Endothelial cell of umbilical vein (primary cell): ENCODE results near the gene SYNE1. TPM values are rescaled to one million over a fixed set of nuclear protein-coding genes. Genes with fewer than 3 reads are reported as not detected.

Experiments used
- BruUV-seq: library from RNA; stranded (reverse); fragments of 400-500 nt; replicated peaks from 2 replicates; lab custom pipeline; 2021; lab: Mats Ljungman, UMichigan
- CTCF ChIA-PET: fragments of 300-600, 350-600 bp; sonication (Branson Sonifier 250); formaldehyde crosslinking; loops from one replicate; lab custom pipeline; 2021; ENCODE audit warnings: antibody characterized with exemption, inconsistent platforms; lab: Charles Lee
- POLR2A ChIA-PET: fragments of 300-600, 350-600 bp; sonication (Branson Sonifier 250); formaldehyde crosslinking; loops from one replicate; lab custom pipeline; 2021; ENCODE audit warnings: antibody characterized with exemption, inconsistent platforms; lab: Charles Lee
- DNase-seq: peaks from one replicate; pipeline ENCODE4 v3.0.0-alpha.2; 2011; ENCODE audit warnings: low read depth, low spot score
- FAIRE-seq: peaks from 2 replicates; lab custom pipeline; 2011; peaks lifted over from hg19 to GRCh38; lab: Jason Lieb, UNC
- H2AFZ ChIP-seq: 2 replicates; pipeline ENCODE4 v1.6.0; 2012; ENCODE audit warnings: low read depth, low read length, control low read depth, inconsistent platforms
- H3K27ac ChIP-seq: 2 replicates; pipeline ENCODE4 v1.5.1; 2011; ENCODE audit warnings: low read depth, mild to moderate bottlenecking, control low read depth, low read length, moderate library complexity; ENCODE audit not compliant: insufficient read depth
- H3K27me3 ChIP-seq, 2 experiments: 2 replicates each; pipeline versions ENCODE4 v1.6.0 to v1.6.1; 2011; ENCODE audit warnings: low read length in 2 of 2, mixed read lengths in 1 of 2; ENCODE audit not compliant: control insufficient read depth in 2 of 2, insufficient read depth in 2 of 2
- H3K36me3 ChIP-seq, 2 experiments: 2 replicates in 1 of 2; 3 replicates in 1 of 2; pipeline ENCODE4 v1.5.1; 2011; ENCODE audit warnings: low read length in 2 of 2, mild to moderate bottlenecking in 1 of 2, moderate library complexity in 1 of 2; ENCODE audit not compliant: control insufficient read depth in 2 of 2, insufficient read depth in 2 of 2; ENCODE audit errors: extremely low read depth in 1 of 2
- H3K4me1 ChIP-seq: 3 replicates; pipeline ENCODE4 v1.5.1; 2011; ENCODE audit warnings: mild to moderate bottlenecking, low read length; ENCODE audit not compliant: control insufficient read depth, insufficient read depth; ENCODE audit errors: extremely low read depth
- H3K4me2 ChIP-seq: 2 replicates; pipeline ENCODE4 v1.6.1; 2011; ENCODE audit warnings: low read length, control low read depth, mixed read lengths; ENCODE audit not compliant: insufficient read depth
- H3K4me3 ChIP-seq, 3 experiments: fragments of 200-600 bp in 1 of 3; sonication (generic), shearing (Covaris generic) in 1 of 3; replicated peaks in 1 of 3; 2 replicates each; pipeline ENCODE4 v1.5.1; 2011 to 2016; ENCODE audit warnings: control low read depth in 3 of 3, low read length in 3 of 3, mild to moderate bottlenecking in 2 of 3, inconsistent platforms in 1 of 3, low read depth in 1 of 3, moderate library complexity in 1 of 3; ENCODE audit not compliant: insufficient read depth in 1 of 3
- H3K79me2 ChIP-seq: 2 replicates; pipeline ENCODE4 v1.6.0; 2012; ENCODE audit warnings: low read length, inconsistent platforms; ENCODE audit not compliant: control insufficient read depth, insufficient read depth
- H3K9ac ChIP-seq: replicated peaks from 2 replicates; pipeline ENCODE3; 2011; ENCODE audit warnings: low read length, control low read depth; ENCODE audit not compliant: insufficient read depth; ENCODE audit errors: extremely low read depth
- H3K9me1 ChIP-seq: replicated peaks from 3 replicates; pipeline ENCODE4 v1.6.0; 2011; ENCODE audit warnings: mild to moderate bottlenecking, low read length; ENCODE audit not compliant: control insufficient read depth, insufficient read depth; ENCODE audit errors: extremely low read depth
- H3K9me3 ChIP-seq: replicated peaks from 2 replicates; pipeline ENCODE4 v1.5.1; 2012; ENCODE audit warnings: low read length, inconsistent platforms; ENCODE audit not compliant: control insufficient read depth, insufficient read depth
- H4K20me1 ChIP-seq: replicated peaks from 2 replicates; pipeline ENCODE3; 2011; ENCODE audit warnings: mild to moderate bottlenecking, low read length; ENCODE audit not compliant: control insufficient read depth, insufficient read depth; ENCODE audit errors: extremely low read depth
- CTCF ChIP-seq, 2 donors: IDR thresholded peaks; 1 replicate in 1 of 2; 2 replicates in 1 of 2; pipeline ENCODE4 v1.5.1; 2011; ENCODE audit warnings: low read length in 2 of 2, mild to moderate bottlenecking in 2 of 2, moderate library complexity in 2 of 2, control low read depth in 1 of 2, inconsistent platforms in 1 of 2, low read depth in 1 of 2; ENCODE audit not compliant: insufficient read depth in 1 of 2; ENCODE audit errors: extremely low read depth in 1 of 2
- EZH2 ChIP-seq: IDR thresholded peaks from 2 replicates; pipeline ENCODE4 v1.6.1; 2012; ENCODE audit warnings: borderline replicate concordance, low read depth, mild to moderate bottlenecking, moderate library complexity, low read length, inconsistent platforms; ENCODE audit not compliant: severe bottlenecking
- FOS ChIP-seq: IDR thresholded peaks from 2 replicates; pipeline ENCODE4 v1.6.1; 2011; ENCODE audit warnings: mild to moderate bottlenecking, low read length, moderate library complexity, borderline replicate concordance; ENCODE audit not compliant: insufficient read depth
- GATA2 ChIP-seq: IDR thresholded peaks from 2 replicates; pipeline ENCODE4 v1.7.0; 2011; ENCODE audit warnings: low read depth, mild to moderate bottlenecking, moderate library complexity, mixed read lengths, low read length; ENCODE audit not compliant: insufficient read length, insufficient read depth
- JUN ChIP-seq: IDR thresholded peaks from 2 replicates; pipeline ENCODE4 v1.6.1; 2011; ENCODE audit warnings: borderline replicate concordance, low read depth; ENCODE audit not compliant: insufficient read length, insufficient read depth
- MYC ChIP-seq: IDR thresholded peaks from one replicate; pipeline ENCODE4 v1.6.1; 2011; ENCODE audit warnings: mild to moderate bottlenecking, low read depth, low read length
- POLR2A ChIP-seq: IDR thresholded peaks from 2 replicates; pipeline ENCODE4 v1.6.1; 2012; ENCODE audit warnings: low read depth, mild to moderate bottlenecking, control low read depth, low read length
- POLR2AphosphoS5 ChIP-seq: IDR thresholded peaks from 2 replicates; pipeline ENCODE4 v1.6.1; 2012; ENCODE audit warnings: low read depth, mild to moderate bottlenecking, control low read depth, low read length, moderate library complexity; ENCODE audit not compliant: insufficient read depth
- dilution Hi-C: fragments of 300-500 bp; cut with MboI; formaldehyde crosslinking; loops from one replicate; pipeline ENCODE4 v1.15.0; 2019; ENCODE audit warnings: low sequenced_read_pairs; ENCODE audit not compliant: extremely low pct_ligation_motif_present
- intact Hi-C: fragments of 100-400 bp; cut with micrococcal nuclease; formaldehyde crosslinking; loops from one replicate; pipeline ENCODE4 v1.10.0; 2022
- polyA plus RNA-seq, 4 experiments: library from polyadenylated mRNA; depleted of rRNA in 3 of 4; stranded (reverse) in 3 of 4; unstranded in 1 of 4; fragments of >200 nt; gene quantifications; 2 replicates each; pipeline versions ENCODE4 v1.2.1 to v1.2.3, GENCODE V29; 2011 to 2012; ENCODE audit warnings: missing spikeins in 1 of 4
- total RNA-seq: library from RNA; stranded (reverse); gene quantifications from 2 replicates; pipeline ENCODE4 v1.2.3, GENCODE V29; 2021
- TF ChIP-seq, protein P1 (sequence below): IDR thresholded peaks from 2 replicates; pipeline ENCODE4 v1.6.1; 2011; ENCODE audit not compliant: insufficient read depth, insufficient read length

SYNE1 gene
- total and polyA plus RNA-seq, 2 donors (not counting 3 experiments of a cell fraction or from before 2014, with no cell fraction given): 26.5 to 52.3 TPM

GRCh38 chr6:152661776-152662175 is 24.6 kb upstream of the SYNE1 start:
- Histone ChIP-seq H4K20me1 (no peaks in the 10 kb centered on the region), H3K9ac (no peak overlapping the region), H3K9me3 (no peaks in the 10 kb centered on the region), H3K36me3 (no peaks in the 10 kb centered on the region), H3K27ac (no peak overlapping the region), H3K9me1 (no peaks in the 10 kb centered on the region), H3K27me3 (no peaks in the 10 kb centered on the region), H3K4me2 (no peak overlapping the region), H3K4me3 (no peak overlapping the region), H3K4me1 (no peaks in the 10 kb centered on the region), H3K79me2 (no peaks in the 10 kb centered on the region), H2AFZ (no peak overlapping the region)
- ChIA-PET POLR2A (no interaction called here), CTCF (no interaction called here)
- intact Hi-C loops: no loop called here
- dilution Hi-C loops: no loop called here
- TF ChIP-seq EZH2: no peak
- no peak for TF ChIP-seq JUN
- no peak for TF ChIP-seq POLR2A
- no peak for TF ChIP-seq POLR2AphosphoS5
- TF ChIP-seq GATA2: no peak
- TF ChIP-seq MYC: no peak
- TF ChIP-seq CTCF (IDR thresholded peaks at IDR 0.05; ENCODE audit: extremely low read depth in 1 of 2, insufficient read depth in 1 of 2, low read depth in 1 of 2, low read length in 2 of 2): no peak
- TF ChIP-seq, protein P1, sequence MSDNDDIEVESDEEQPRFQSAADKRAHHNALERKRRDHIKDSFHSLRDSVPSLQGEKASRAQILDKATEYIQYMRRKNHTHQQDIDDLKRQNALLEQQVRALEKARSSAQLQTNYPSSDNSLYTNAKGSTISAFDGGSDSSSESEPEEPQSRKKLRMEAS: no peak
- no peak for TF ChIP-seq FOS
- DNase-seq (no peak), FAIRE-seq (no peak)
- no TSS peak for BruUV-seq
